ENCODE measurements around the gene PLXND1.

The PLXND1 gene

GRCh38 chr3:129543999-129544398 lies 62.5 kb downstream of the PLXND1 start:
- no peak for DNase-seq

- no peak for DNase-seq
Observed at GRCh38 chr3:129543156-129543790, 63.2 kb downstream of the PLXND1 start, which contains the start of gene H1-8. Gene H1-8 (plus strand): TSS chr3:129543175. CDS start chr3:129543219, 44 bp downstream.

GRCh38 chr3:129542747-129543146 lies 63.7 kb downstream of the PLXND1 start:
- no peak for DNase-seq

GRCh38 chr3:129540776-129541516 lies 65.5 kb downstream of the PLXND1 start:
- no peak for DNase-seq

GRCh38 chr3:129539206-129539605 lies 67.3 kb downstream of the PLXND1 start:
- DNase-seq, result no peak

- no peak for DNase-seq
Observed at GRCh38 chr3:129536804-129537203, 69.7 kb downstream of the PLXND1 start.

GRCh38 chr3:129536374-129536667 lies 70.2 kb downstream of the PLXND1 start:
- no peak for DNase-seq

- DNase-seq, result no peak
Observed at GRCh38 chr3:129535075-129535474, 71.4 kb downstream of the PLXND1 start.

GRCh38 chr3:129534428-129535027 lies 71.9 kb downstream of the PLXND1 start:
- no peak for DNase-seq

GRCh38 chr3:129533406-129533805 lies 73.1 kb downstream of the PLXND1 start:
- no peak for DNase-seq

- no peak for DNase-seq
Observed at GRCh38 chr3:129532261-129532660, 74.2 kb downstream of the PLXND1 start.

- DNase-seq, result no peak
Observed at GRCh38 chr3:129531699-129532098, 74.8 kb downstream of the PLXND1 start.

GRCh38 chr3:129530821-129531220 lies 75.7 kb downstream of the PLXND1 start:
- no peak for DNase-seq

GRCh38 chr3:129530251-129530791 lies 76.2 kb downstream of the PLXND1 start:
- no peak for DNase-seq

- no peak for DNase-seq
Observed at GRCh38 chr3:129529436-129530210, 76.9 kb downstream of the PLXND1 start.

- DNase-seq, result no peak
Observed at GRCh38 chr3:129528589-129529100, 77.8 kb downstream of the PLXND1 start, which contains the start of gene RHO. Gene RHO (plus strand): TSS chr3:129528639. CDS start chr3:129528734, 95 bp downstream.

GRCh38 chr3:129527262-129527661 lies 79.2 kb downstream of the PLXND1 start:
- no peak for DNase-seq

- DNase-seq, result no peak
Observed at GRCh38 chr3:129526121-129526900, 80.2 kb downstream of the PLXND1 start.

GRCh38 chr3:129525341-129525968 lies 81.0 kb downstream of the PLXND1 start:
- DNase-seq, result no peak

- DNase-seq, result no peak
Observed at GRCh38 chr3:129524081-129524480, 82.4 kb downstream of the PLXND1 start.

- DNase-seq, result no peak
Observed at GRCh38 chr3:129522953-129523352, 83.5 kb downstream of the PLXND1 start.

GRCh38 chr3:129521611-129522010 lies 84.9 kb downstream of the PLXND1 start:
- DNase-seq, result no peak

Measured in activated CD8-positive, alpha-beta memory T cell treated with anti-CD3 and anti-CD28 coated beads for 24 hours (primary cell).